HEK293 (cell line): ENCODE data around the gene STEAP2.

Source experiments
- HOXC10 ChIP-seq: sonication (generic); formaldehyde crosslinking; IDR thresholded peaks from 2 replicates; pipeline ENCODE4 v1.8.1; 2023; ENCODE audit warnings: mild to moderate bottlenecking, missing genetic modification reagents
- PRDM6 ChIP-seq: fragments of 450-650 bp; formaldehyde crosslinking; IDR thresholded peaks from 2 replicates; pipeline ENCODE4 v1.5.1; 2017; ENCODE audit warnings: missing biosample characterization, missing genetic modification characterization
- RBAK ChIP-seq: fragments of 450-650 bp; formaldehyde crosslinking; IDR thresholded peaks from 2 replicates; pipeline ENCODE4 v1.5.1; 2016; ENCODE audit warnings: missing biosample characterization, missing genetic modification characterization
- REPIN1 ChIP-seq: fragments of 450-650 bp; formaldehyde crosslinking; IDR thresholded peaks from 2 replicates; pipeline ENCODE4 v1.5.1; 2017; ENCODE audit warnings: missing biosample characterization, missing genetic modification characterization, low read depth
- SETDB1 ChIP-seq: IDR thresholded peaks from one replicate; pipeline ENCODE4 v1.6.1; 2017; ENCODE audit warnings: mild to moderate bottlenecking, low read length, moderate library complexity, mixed read lengths; ENCODE audit not compliant: insufficient read length
- ZBTB21 ChIP-seq: fragments of 450-650 bp; formaldehyde crosslinking; IDR thresholded peaks from 2 replicates; pipeline ENCODE4 v1.5.1; 2017; ENCODE audit warnings: missing biosample characterization, missing genetic modification characterization
- ZEB2 ChIP-seq: fragments of 450-650 bp; formaldehyde crosslinking; IDR thresholded peaks from 2 replicates; pipeline ENCODE4 v1.5.1; 2016; ENCODE audit warnings: missing biosample characterization, missing genetic modification characterization
- ZFP41 ChIP-seq: fragments of 450-650 bp; formaldehyde crosslinking; IDR thresholded peaks from 2 replicates; pipeline ENCODE4 v1.5.1; 2016; ENCODE audit warnings: missing biosample characterization, missing genetic modification characterization, borderline replicate concordance
- ZNF211 ChIP-seq: fragments of 450-650 bp; formaldehyde crosslinking; IDR thresholded peaks from 2 replicates; pipeline ENCODE4 v1.5.1; 2016; ENCODE audit warnings: low read depth, missing biosample characterization, missing genetic modification characterization
- ZNF394 ChIP-seq: fragments of 450-650 bp; formaldehyde crosslinking; IDR thresholded peaks from 2 replicates; pipeline ENCODE4 v1.5.1; 2016; ENCODE audit warnings: missing biosample characterization, missing genetic modification characterization, mild to moderate bottlenecking, moderate library complexity, borderline replicate concordance
- ZNF398 ChIP-seq: fragments of 450-650 bp; formaldehyde crosslinking; IDR thresholded peaks from 2 replicates; pipeline ENCODE4 v1.5.1; 2017; ENCODE audit warnings: missing biosample characterization, missing genetic modification characterization
- ZNF521 ChIP-seq: fragments of 450-650 bp; formaldehyde crosslinking; IDR thresholded peaks from 2 replicates; pipeline ENCODE4 v1.5.1; 2017; ENCODE audit warnings: missing biosample characterization, mild to moderate bottlenecking, missing genetic modification characterization
- ZNF580 ChIP-seq: fragments of 450-650 bp; formaldehyde crosslinking; IDR thresholded peaks from 2 replicates; pipeline ENCODE4 v1.5.1; 2016; ENCODE audit warnings: missing biosample characterization, missing genetic modification characterization
- ZNF610 ChIP-seq: fragments of 450-650 bp; formaldehyde crosslinking; IDR thresholded peaks from 2 replicates; pipeline ENCODE4 v1.5.1; 2016; ENCODE audit warnings: missing biosample characterization, missing genetic modification characterization, borderline replicate concordance
- ZNF629 ChIP-seq: fragments of 450-650 bp; formaldehyde crosslinking; IDR thresholded peaks from 2 replicates; pipeline ENCODE4 v1.5.1; 2017; ENCODE audit warnings: missing biosample characterization, missing genetic modification characterization
- ZNF654 ChIP-seq: fragments of 450-650 bp; formaldehyde crosslinking; IDR thresholded peaks from 2 replicates; pipeline ENCODE4 v1.5.1; 2016; ENCODE audit warnings: low read depth, missing biosample characterization, missing genetic modification characterization
- ZNF670 ChIP-seq: fragments of 450-650 bp; formaldehyde crosslinking; IDR thresholded peaks from 2 replicates; pipeline ENCODE4 v1.5.1; 2016; ENCODE audit warnings: missing biosample characterization, missing genetic modification characterization, low read depth
- ZSCAN5A ChIP-seq: fragments of 450-650 bp; formaldehyde crosslinking; IDR thresholded peaks from 2 replicates; pipeline ENCODE4 v1.5.1; 2016; ENCODE audit warnings: missing biosample characterization, missing genetic modification characterization
- TF ChIP-seq, protein P1 (sequence below): fragments of 450-650 bp; formaldehyde crosslinking; IDR thresholded peaks from 2 replicates; pipeline ENCODE4 v1.5.1; 2016; ENCODE audit warnings: missing biosample characterization, missing genetic modification characterization, borderline replicate concordance
- TF ChIP-seq, protein P2 (sequence below): fragments of 450-650 bp; formaldehyde crosslinking; IDR thresholded peaks from 2 replicates; pipeline ENCODE4 v1.5.1; 2016; ENCODE audit warnings: missing biosample characterization, missing genetic modification characterization
- TF ChIP-seq, protein P3 (sequence below): fragments of 450-650 bp; formaldehyde crosslinking; IDR thresholded peaks from 2 replicates; pipeline ENCODE4 v1.5.0; 2017; ENCODE audit warnings: missing biosample characterization, missing genetic modification characterization, borderline replicate concordance
- TF ChIP-seq, protein P4 (sequence below): fragments of 450-650 bp; formaldehyde crosslinking; IDR thresholded peaks from 2 replicates; pipeline ENCODE4 v1.5.1; 2016; ENCODE audit warnings: missing biosample characterization, missing genetic modification characterization

STEAP2 gene

GRCh38 chr7:90211391-90212148, at the start of gene STEAP2 (continued):
- TF ChIP-seq, protein P1, sequence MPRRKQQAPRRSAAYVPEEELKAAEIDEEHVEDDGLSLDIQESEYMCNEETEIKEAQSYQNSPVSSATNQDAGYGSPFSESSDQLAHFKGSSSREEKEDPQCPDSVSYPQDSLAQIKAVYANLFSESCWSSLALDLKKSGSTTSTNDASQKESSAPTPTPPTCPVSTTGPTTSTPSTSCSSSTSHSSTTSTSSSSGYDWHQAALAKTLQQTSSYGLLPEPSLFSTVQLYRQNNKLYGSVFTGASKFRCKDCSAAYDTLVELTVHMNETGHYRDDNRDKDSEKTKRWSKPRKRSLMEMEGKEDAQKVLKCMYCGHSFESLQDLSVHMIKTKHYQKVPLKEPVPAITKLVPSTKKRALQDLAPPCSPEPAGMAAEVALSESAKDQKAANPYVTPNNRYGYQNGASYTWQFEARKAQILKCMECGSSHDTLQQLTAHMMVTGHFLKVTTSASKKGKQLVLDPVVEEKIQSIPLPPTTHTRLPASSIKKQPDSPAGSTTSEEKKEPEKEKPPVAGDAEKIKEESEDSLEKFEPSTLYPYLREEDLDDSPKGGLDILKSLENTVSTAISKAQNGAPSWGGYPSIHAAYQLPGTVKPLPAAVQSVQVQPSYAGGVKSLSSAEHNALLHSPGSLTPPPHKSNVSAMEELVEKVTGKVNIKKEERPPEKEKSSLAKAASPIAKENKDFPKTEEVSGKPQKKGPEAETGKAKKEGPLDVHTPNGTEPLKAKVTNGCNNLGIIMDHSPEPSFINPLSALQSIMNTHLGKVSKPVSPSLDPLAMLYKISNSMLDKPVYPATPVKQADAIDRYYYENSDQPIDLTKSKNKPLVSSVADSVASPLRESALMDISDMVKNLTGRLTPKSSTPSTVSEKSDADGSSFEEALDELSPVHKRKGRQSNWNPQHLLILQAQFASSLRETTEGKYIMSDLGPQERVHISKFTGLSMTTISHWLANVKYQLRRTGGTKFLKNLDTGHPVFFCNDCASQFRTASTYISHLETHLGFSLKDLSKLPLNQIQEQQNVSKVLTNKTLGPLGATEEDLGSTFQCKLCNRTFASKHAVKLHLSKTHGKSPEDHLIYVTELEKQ (tag by site-specific recombination), result no peak; the same call in 1 of the 2 replicates
- no peak for TF ChIP-seq ZBTB21
- TF ChIP-seq, protein P2, sequence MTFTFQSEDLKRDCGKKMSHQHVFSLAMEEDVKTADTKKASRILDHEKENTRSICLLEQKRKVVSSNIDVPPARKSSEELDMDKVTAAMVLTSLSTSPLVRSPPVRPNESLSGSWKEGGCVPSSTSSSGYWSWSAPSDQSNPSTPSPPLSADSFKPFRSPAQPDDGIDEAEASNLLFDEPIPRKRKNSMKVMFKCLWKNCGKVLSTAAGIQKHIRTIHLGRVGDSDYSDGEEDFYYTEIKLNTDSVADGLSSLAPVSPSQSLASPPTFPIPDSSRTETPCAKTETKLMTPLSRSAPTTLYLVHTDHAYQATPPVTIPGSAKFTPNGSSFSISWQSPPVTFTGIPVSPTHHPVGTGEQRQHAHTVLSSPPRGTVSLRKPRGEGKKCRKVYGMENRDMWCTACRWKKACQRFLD (tag by site-specific recombination), result no peak
- no peak for TF ChIP-seq ZNF610
- no peak for TF ChIP-seq ZNF670 (tag by site-specific recombination)
- TF ChIP-seq ZFP41, result no peak
- TF ChIP-seq ZEB2, result peak; percentile 69
- no peak for TF ChIP-seq REPIN1 (tag by site-specific recombination)
- TF ChIP-seq, protein P3, sequence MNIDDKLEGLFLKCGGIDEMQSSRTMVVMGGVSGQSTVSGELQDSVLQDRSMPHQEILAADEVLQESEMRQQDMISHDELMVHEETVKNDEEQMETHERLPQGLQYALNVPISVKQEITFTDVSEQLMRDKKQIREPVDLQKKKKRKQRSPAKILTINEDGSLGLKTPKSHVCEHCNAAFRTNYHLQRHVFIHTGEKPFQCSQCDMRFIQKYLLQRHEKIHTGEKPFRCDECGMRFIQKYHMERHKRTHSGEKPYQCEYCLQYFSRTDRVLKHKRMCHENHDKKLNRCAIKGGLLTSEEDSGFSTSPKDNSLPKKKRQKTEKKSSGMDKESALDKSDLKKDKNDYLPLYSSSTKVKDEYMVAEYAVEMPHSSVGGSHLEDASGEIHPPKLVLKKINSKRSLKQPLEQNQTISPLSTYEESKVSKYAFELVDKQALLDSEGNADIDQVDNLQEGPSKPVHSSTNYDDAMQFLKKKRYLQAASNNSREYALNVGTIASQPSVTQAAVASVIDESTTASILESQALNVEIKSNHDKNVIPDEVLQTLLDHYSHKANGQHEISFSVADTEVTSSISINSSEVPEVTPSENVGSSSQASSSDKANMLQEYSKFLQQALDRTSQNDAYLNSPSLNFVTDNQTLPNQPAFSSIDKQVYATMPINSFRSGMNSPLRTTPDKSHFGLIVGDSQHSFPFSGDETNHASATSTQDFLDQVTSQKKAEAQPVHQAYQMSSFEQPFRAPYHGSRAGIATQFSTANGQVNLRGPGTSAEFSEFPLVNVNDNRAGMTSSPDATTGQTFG, result no peak
- no peak for TF ChIP-seq HOXC10 (CRISPR knock-in tag)
- TF ChIP-seq ZNF629 (tag by site-specific recombination), result no peak
- no peak for TF ChIP-seq ZNF654 (tag by site-specific recombination)
- peak; percentile 46; the same call in 1 of the 2 replicates for TF ChIP-seq ZNF394 (tag by site-specific recombination)
- TF ChIP-seq RBAK, result no peak
- TF ChIP-seq, protein P4, sequence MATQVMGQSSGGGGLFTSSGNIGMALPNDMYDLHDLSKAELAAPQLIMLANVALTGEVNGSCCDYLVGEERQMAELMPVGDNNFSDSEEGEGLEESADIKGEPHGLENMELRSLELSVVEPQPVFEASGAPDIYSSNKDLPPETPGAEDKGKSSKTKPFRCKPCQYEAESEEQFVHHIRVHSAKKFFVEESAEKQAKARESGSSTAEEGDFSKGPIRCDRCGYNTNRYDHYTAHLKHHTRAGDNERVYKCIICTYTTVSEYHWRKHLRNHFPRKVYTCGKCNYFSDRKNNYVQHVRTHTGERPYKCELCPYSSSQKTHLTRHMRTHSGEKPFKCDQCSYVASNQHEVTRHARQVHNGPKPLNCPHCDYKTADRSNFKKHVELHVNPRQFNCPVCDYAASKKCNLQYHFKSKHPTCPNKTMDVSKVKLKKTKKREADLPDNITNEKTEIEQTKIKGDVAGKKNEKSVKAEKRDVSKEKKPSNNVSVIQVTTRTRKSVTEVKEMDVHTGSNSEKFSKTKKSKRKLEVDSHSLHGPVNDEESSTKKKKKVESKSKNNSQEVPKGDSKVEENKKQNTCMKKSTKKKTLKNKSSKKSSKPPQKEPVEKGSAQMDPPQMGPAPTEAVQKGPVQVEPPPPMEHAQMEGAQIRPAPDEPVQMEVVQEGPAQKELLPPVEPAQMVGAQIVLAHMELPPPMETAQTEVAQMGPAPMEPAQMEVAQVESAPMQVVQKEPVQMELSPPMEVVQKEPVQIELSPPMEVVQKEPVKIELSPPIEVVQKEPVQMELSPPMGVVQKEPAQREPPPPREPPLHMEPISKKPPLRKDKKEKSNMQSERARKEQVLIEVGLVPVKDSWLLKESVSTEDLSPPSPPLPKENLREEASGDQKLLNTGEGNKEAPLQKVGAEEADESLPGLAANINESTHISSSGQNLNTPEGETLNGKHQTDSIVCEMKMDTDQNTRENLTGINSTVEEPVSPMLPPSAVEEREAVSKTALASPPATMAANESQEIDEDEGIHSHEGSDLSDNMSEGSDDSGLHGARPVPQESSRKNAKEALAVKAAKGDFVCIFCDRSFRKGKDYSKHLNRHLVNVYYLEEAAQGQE (tag by site-specific recombination), result peak; percentile 16; the same call in 1 of the 2 replicates
- peak; percentile 69 for TF ChIP-seq ZNF398
- no peak for TF ChIP-seq PRDM6 (tag by site-specific recombination)
- TF ChIP-seq ZNF521, result no peak
- TF ChIP-seq ZNF580 (tag by site-specific recombination), result no peak
- 0 out of 2 replicates have a peak, but pooled peaks have one; percentile 35 for TF ChIP-seq ZSCAN5A (tag by site-specific recombination)
- no peak for TF ChIP-seq ZNF211
- no peak for TF ChIP-seq SETDB1
